ENCODE results near the gene TRAPPC10. TPM values are rescaled to one million over a fixed set of nuclear protein-coding genes. Genes with fewer than 3 reads are reported as not detected.

Gene TRAPPC10
- total and polyA plus RNA-seq, 3 experiments from 2014 or later: 45.1 to 54.7 (median 50.0) TPM

GRCh38 chr21:44050276-44050675, 38.2 kb downstream of the TRAPPC10 start:
- Histone ChIP-seq H3K36me3 (ENCODE audit: insufficient read depth, low read length) (peaks cover 29% of the 10 kb centered on the region), H3K9me3 (ENCODE audit: low read length) (no peaks in the 10 kb centered on the region), H3K27me3 (ENCODE audit: insufficient read depth, low read length, poor library complexity, severe bottlenecking) (no peaks in the 10 kb centered on the region), H3K4me3 (ENCODE audit: low read length) (no peak overlapping the region), H3K4me1 (ENCODE audit: insufficient read depth, low read length) (no peaks in the 10 kb centered on the region), H3K27ac (ENCODE audit: low read depth, low read length) (no peak overlapping the region)
- no peak overlapping the region for H3K4me3 Mint-ChIP-seq
- CTCF ChIA-PET: no interaction called here
- H3K9me3 Mint-ChIP-seq: no peaks in the 10 kb centered on the region
- H3K4me1 Mint-ChIP-seq: peaks cover 25 to 54% (median 26%) of the 10 kb centered on the region in 3 donors
- POLR2A ChIA-PET: no interaction called here
- no peaks in the 10 kb centered on the region for H3K27me3 Mint-ChIP-seq
- no peak for DNase-seq
- peaks cover 0 to 76% (median 10%) of the 10 kb centered on the region in 3 donors for H3K36me3 Mint-ChIP-seq
- peak overlapping the region in 5 of 8 donors; percentile 10 to 87 (median 32) for H3K27ac Mint-ChIP-seq

- no peaks in the 10 kb centered on the region for H3K27me3 ChIP-seq (ENCODE audit: insufficient read depth, low read length, poor library complexity, severe bottlenecking)
- ChIA-PET CTCF (no interaction called here), POLR2A (no interaction called here)
- Mint-ChIP-seq H3K27ac (peak overlapping the region in 4 of 8 donors; percentile 33 to 57 (median 46)), H3K36me3 (peaks cover 0 to 82% (median 10%) of the 10 kb centered on the region in 3 donors), H3K4me1 (peaks cover 25 to 50% (median 26%) of the 10 kb centered on the region in 3 donors), H3K4me3 (no peak overlapping the region), H3K9me3 (no peaks in the 10 kb centered on the region), H3K27me3 (no peaks in the 10 kb centered on the region)
- no peaks in the 10 kb centered on the region for H3K4me1 ChIP-seq (ENCODE audit: insufficient read depth, low read length)
- H3K36me3 ChIP-seq (ENCODE audit: insufficient read depth, low read length): peaks cover 40% of the 10 kb centered on the region
- DNase-seq: no peak
- no peak overlapping the region for H3K27ac ChIP-seq (ENCODE audit: low read depth, low read length)
- no peaks in the 10 kb centered on the region for H3K9me3 ChIP-seq (ENCODE audit: low read length)
- no peak overlapping the region for H3K4me3 ChIP-seq (ENCODE audit: low read length)
Observed at GRCh38 chr21:44051462-44051941, 39.4 kb downstream of the TRAPPC10 start.

- no peak for DNase-seq
Observed at GRCh38 chr21:44052071-44052829, 40.1 kb downstream of the TRAPPC10 start.

GRCh38 chr21:44052830-44053226, 40.7 kb downstream of the TRAPPC10 start:
- Mint-ChIP-seq H3K4me1 (peaks cover 21 to 51% (median 27%) of the 10 kb centered on the region in 3 donors), H3K27ac (peak overlapping the region in 5 of 8 donors; percentile 14 to 69 (median 61)), H3K9me3 (no peaks in the 10 kb centered on the region), H3K36me3 (peaks cover 1 to 83% (median 7%) of the 10 kb centered on the region in 3 donors), H3K4me3 (no peak overlapping the region), H3K27me3 (no peaks in the 10 kb centered on the region)
- POLR2A ChIA-PET: no interaction called here
- no peaks in the 10 kb centered on the region for H3K27me3 ChIP-seq (ENCODE audit: insufficient read depth, low read length, poor library complexity, severe bottlenecking)
- no peaks in the 10 kb centered on the region for H3K9me3 ChIP-seq (ENCODE audit: low read length)
- no peaks in the 10 kb centered on the region for H3K4me1 ChIP-seq (ENCODE audit: insufficient read depth, low read length)
- no peak overlapping the region for H3K27ac ChIP-seq (ENCODE audit: low read depth, low read length)
- H3K36me3 ChIP-seq (ENCODE audit: insufficient read depth, low read length): peaks cover 40% of the 10 kb centered on the region
- CTCF ChIA-PET: no interaction called here
- DNase-seq: no peak
- H3K4me3 ChIP-seq (ENCODE audit: low read length): no peak overlapping the region

More at GRCh38 chr21:44052071-44052829, 40.1 kb downstream of the TRAPPC10 start:
- Mint-ChIP-seq H3K4me3 (no peak overlapping the region), H3K27me3 (no peaks in the 10 kb centered on the region), H3K9me3 (no peaks in the 10 kb centered on the region), H3K36me3 (peaks cover 0 to 83% (median 13%) of the 10 kb centered on the region in 3 donors), H3K4me1 (peaks cover 25 to 55% (median 29%) of the 10 kb centered on the region in 3 donors), H3K27ac (peak overlapping the region in 5 of 8 donors; percentile 17 to 71 (median 57))
- Histone ChIP-seq H3K27ac (ENCODE audit: low read depth, low read length) (no peak overlapping the region), H3K9me3 (ENCODE audit: low read length) (no peaks in the 10 kb centered on the region), H3K4me3 (ENCODE audit: low read length) (no peak overlapping the region), H3K4me1 (ENCODE audit: insufficient read depth, low read length) (no peaks in the 10 kb centered on the region), H3K36me3 (ENCODE audit: insufficient read depth, low read length) (peaks cover 42% of the 10 kb centered on the region), H3K27me3 (ENCODE audit: insufficient read depth, low read length, poor library complexity, severe bottlenecking) (no peaks in the 10 kb centered on the region)
- ChIA-PET CTCF (no interaction called here), POLR2A (no interaction called here)

- Mint-ChIP-seq H3K27ac (peak overlapping the region in 3 of 8 donors; percentile 23 to 75 (median 51)), H3K27me3 (no peaks in the 10 kb centered on the region), H3K9me3 (no peaks in the 10 kb centered on the region), H3K36me3 (peaks cover 3 to 83% (median 7%) of the 10 kb centered on the region in 3 donors), H3K4me3 (no peak overlapping the region), H3K4me1 (peaks cover 23 to 48% (median 28%) of the 10 kb centered on the region in 3 donors)
- no peak for DNase-seq
- Histone ChIP-seq H3K27me3 (ENCODE audit: insufficient read depth, low read length, poor library complexity, severe bottlenecking) (no peaks in the 10 kb centered on the region), H3K27ac (ENCODE audit: low read depth, low read length) (no peak overlapping the region), H3K4me1 (ENCODE audit: insufficient read depth, low read length) (no peaks in the 10 kb centered on the region), H3K36me3 (ENCODE audit: insufficient read depth, low read length) (peaks cover 45% of the 10 kb centered on the region), H3K4me3 (ENCODE audit: low read length) (no peak overlapping the region), H3K9me3 (ENCODE audit: low read length) (no peaks in the 10 kb centered on the region)
- ChIA-PET POLR2A (no interaction called here), CTCF (no interaction called here)
Observed at GRCh38 chr21:44053567-44053966, 41.5 kb downstream of the TRAPPC10 start.

- H3K27me3 ChIP-seq (ENCODE audit: insufficient read depth, low read length, poor library complexity, severe bottlenecking): no peaks in the 10 kb centered on the region
- H3K9me3 ChIP-seq (ENCODE audit: low read length): no peaks in the 10 kb centered on the region
- H3K4me1 ChIP-seq (ENCODE audit: insufficient read depth, low read length): no peaks in the 10 kb centered on the region
- no peak overlapping the region for H3K4me3 ChIP-seq (ENCODE audit: low read length)
- Mint-ChIP-seq H3K27me3 (no peaks in the 10 kb centered on the region), H3K36me3 (peaks cover 3 to 84% (median 17%) of the 10 kb centered on the region in 3 donors), H3K4me3 (no peak overlapping the region), H3K27ac (peak overlapping the region in 7 of 8 donors; percentile 1 to 79 (median 31)), H3K4me1 (peaks cover 14 to 42% (median 21%) of the 10 kb centered on the region in 3 donors), H3K9me3 (no peaks in the 10 kb centered on the region)
- CTCF ChIA-PET: interaction anchor here (0.7 kb wide), 1 partner anchor 95 kb away, joined by 3 read pairs; no protein-coding TSS in a partner anchor
- peaks cover 45% of the 10 kb centered on the region for H3K36me3 ChIP-seq (ENCODE audit: insufficient read depth, low read length)
- POLR2A ChIA-PET: no interaction called here
- no peak for DNase-seq
- no peak overlapping the region for H3K27ac ChIP-seq (ENCODE audit: low read depth, low read length)
Observed at GRCh38 chr21:44054710-44055109, 42.6 kb downstream of the TRAPPC10 start.

- POLR2A ChIA-PET: no interaction called here
- H3K27ac Mint-ChIP-seq: peak overlapping the region in 7 of 8 donors; percentile 22 to 84 (median 70)
Observed at GRCh38 chr21:44057055-44057454, 44.9 kb downstream of the TRAPPC10 start.

GRCh38 chr21:44057960-44058651, 46.0 kb downstream of the TRAPPC10 start:
- Mint-ChIP-seq H3K36me3 (peaks cover 3 to 79% (median 20%) of the 10 kb centered on the region in 3 donors), H3K4me3 (peak overlapping the region in 1 of 7 donors; percentile 60), H3K27ac (peak overlapping the region in 7 of 8 donors; percentile 27 to 93 (median 85)), H3K4me1 (peaks cover 12 to 24% (median 14%) of the 10 kb centered on the region in 3 donors), H3K27me3 (no peaks in the 10 kb centered on the region), H3K9me3 (no peaks in the 10 kb centered on the region)
- H3K4me1 ChIP-seq (ENCODE audit: insufficient read depth, low read length): no peaks in the 10 kb centered on the region
- H3K27ac ChIP-seq (ENCODE audit: low read depth, low read length): no peak overlapping the region
- CTCF ChIA-PET: no interaction called here
- no peak overlapping the region for H3K4me3 ChIP-seq (ENCODE audit: low read length)
- DNase-seq: no peak
- H3K27me3 ChIP-seq (ENCODE audit: insufficient read depth, low read length, poor library complexity, severe bottlenecking): no peaks in the 10 kb centered on the region
- H3K9me3 ChIP-seq (ENCODE audit: low read length): no peaks in the 10 kb centered on the region
- H3K36me3 ChIP-seq (ENCODE audit: insufficient read depth, low read length): peaks cover 43% of the 10 kb centered on the region
- POLR2A ChIA-PET: no interaction called here

More at GRCh38 chr21:44057055-44057454, 44.9 kb downstream of the TRAPPC10 start:
- H3K4me1 Mint-ChIP-seq: peaks cover 14 to 27% (median 15%) of the 10 kb centered on the region in 3 donors
- Histone ChIP-seq H3K27me3 (ENCODE audit: insufficient read depth, low read length, poor library complexity, severe bottlenecking) (no peaks in the 10 kb centered on the region), H3K4me1 (ENCODE audit: insufficient read depth, low read length) (no peaks in the 10 kb centered on the region), H3K27ac (ENCODE audit: low read depth, low read length) (no peak overlapping the region), H3K36me3 (ENCODE audit: insufficient read depth, low read length) (peaks cover 42% of the 10 kb centered on the region), H3K4me3 (ENCODE audit: low read length) (no peak overlapping the region), H3K9me3 (ENCODE audit: low read length) (no peaks in the 10 kb centered on the region)
- no peak overlapping the region for H3K4me3 Mint-ChIP-seq
- CTCF ChIA-PET: interaction anchor here (0.7 to 1.0 kb wide), 2 partner anchors 8 to 22 kb away, joined by 3 read pairs; no protein-coding TSS in a partner anchor
- H3K9me3 Mint-ChIP-seq: no peaks in the 10 kb centered on the region
- no peaks in the 10 kb centered on the region for H3K27me3 Mint-ChIP-seq
- DNase-seq: no peak
- H3K36me3 Mint-ChIP-seq: peaks cover 3 to 80% (median 19%) of the 10 kb centered on the region in 3 donors

All from CD8-positive, alpha-beta memory T cell (primary cell).